ENCODE data around the gene THRB.
A peak's percentile ranks its signal among the peaks of the same experiment; 100 is the strongest.

THRB gene

GRCh38 chr3:24372559-24373197, 122.0 kb downstream of the THRB start:
- no peak for DNase-seq

- DNase-seq, result no peak
These were observed 124.1 kb downstream of the THRB start for GRCh38 chr3:24370352-24371090.

- DNase-seq, result no peak
These were observed 126.0 kb downstream of the THRB start for GRCh38 chr3:24368605-24369004.

GRCh38 chr3:24367664-24368264, 126.9 kb downstream of the THRB start:
- DNase-seq, result no peak

GRCh38 chr3:24367216-24367615, 127.4 kb downstream of the THRB start:
- no peak for DNase-seq

GRCh38 chr3:24365168-24365567, 129.5 kb downstream of the THRB start:
- DNase-seq, result no peak

- no peak for DNase-seq
These were observed 130.3 kb downstream of the THRB start for GRCh38 chr3:24364359-24364758.

GRCh38 chr3:24363242-24363641, 131.4 kb downstream of the THRB start:
- DNase-seq, result no peak

- no peak for DNase-seq
These were observed 133.0 kb downstream of the THRB start for GRCh38 chr3:24361623-24362022.

GRCh38 chr3:24360957-24361356, 133.7 kb downstream of the THRB start:
- no peak for DNase-seq

GRCh38 chr3:24359645-24360462, 134.8 kb downstream of the THRB start:
- no peak for DNase-seq

GRCh38 chr3:24359102-24359501, 135.5 kb downstream of the THRB start:
- DNase-seq, result no peak

GRCh38 chr3:24357635-24358034, 137.0 kb downstream of the THRB start:
- no peak for DNase-seq

GRCh38 chr3:24355806-24356205, 138.8 kb downstream of the THRB start:
- no peak for DNase-seq

- DNase-seq, result no peak
These were observed 140.4 kb downstream of the THRB start for GRCh38 chr3:24354230-24354629.

GRCh38 chr3:24352893-24353553, 141.6 kb downstream of the THRB start:
- peak; percentile 21 for DNase-seq

- DNase-seq, result no peak
These were observed 142.7 kb downstream of the THRB start for GRCh38 chr3:24351779-24352469.

GRCh38 chr3:24349367-24350019, 145.2 kb downstream of the THRB start:
- DNase-seq, result no peak

GRCh38 chr3:24348348-24348747, 146.3 kb downstream of the THRB start:
- no peak for DNase-seq

GRCh38 chr3:24344784-24345439, 149.7 kb downstream of the THRB start:
- no peak for DNase-seq

All from retina (tissue), 1 donor.